NCI-H526 (cell line): Measurements from ENCODE around the gene PODNL1.
"Not testable (repeated sequence)": the region's sequence is repeated elsewhere in the genome, so short reads cannot be mapped to it uniquely, and the experiment has no call there.

Source experiments
- DNase-seq, 2 experiments: peaks; one replicate each; lab custom pipeline; 2025; lab: John Stamatoyannopoulos, UW

PODNL1 gene

GRCh38 chr19:13938301-13939064 lies at the start of gene PODNL1:
Gene PODNL1 (minus strand): TSS chr19:13938417. CDS start chr19:13938181, 236 bp downstream.
- DNase-seq = no peak

- no peak for DNase-seq
These were observed 49.1 kb upstream of the PODNL1 start for GRCh38 chr19:13987101-13987890.

- DNase-seq = peak in 1 of 2 experiments; percentile 64
These were observed 48.2 kb upstream of the PODNL1 start for GRCh38 chr19:13986348-13986904.

DNA sequence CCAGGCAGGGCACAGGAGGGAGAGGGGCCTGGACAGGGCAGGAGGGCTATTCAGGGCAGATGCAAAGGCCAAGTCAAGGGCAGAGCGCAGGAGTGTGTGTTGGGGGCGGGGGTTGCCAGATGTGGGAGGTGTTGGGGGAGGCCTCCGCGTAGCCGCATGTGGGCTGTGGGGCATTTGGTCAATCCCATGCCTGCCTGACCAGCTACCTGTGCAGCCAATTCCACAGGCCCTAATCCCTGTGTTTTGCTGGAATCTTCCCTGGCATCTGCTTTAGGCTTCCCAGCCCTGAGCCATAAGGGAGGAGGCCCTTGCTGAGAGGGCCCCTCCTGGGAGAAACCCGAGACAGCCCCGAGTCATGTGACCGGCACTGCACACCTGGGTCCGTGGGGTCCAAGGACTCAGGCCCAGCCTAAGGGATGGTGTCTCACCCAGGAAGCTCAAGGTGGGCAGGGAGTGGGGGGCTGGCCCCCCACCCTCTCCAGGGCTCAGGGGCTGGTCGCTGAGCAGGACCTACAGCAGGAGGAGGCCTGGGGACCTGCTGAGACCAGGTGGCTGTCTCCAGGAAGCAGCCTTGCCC lies 47.6 kb upstream of the PODNL1 start:
- peak in 1 of 2 experiments; percentile 32 for DNase-seq

DNA sequence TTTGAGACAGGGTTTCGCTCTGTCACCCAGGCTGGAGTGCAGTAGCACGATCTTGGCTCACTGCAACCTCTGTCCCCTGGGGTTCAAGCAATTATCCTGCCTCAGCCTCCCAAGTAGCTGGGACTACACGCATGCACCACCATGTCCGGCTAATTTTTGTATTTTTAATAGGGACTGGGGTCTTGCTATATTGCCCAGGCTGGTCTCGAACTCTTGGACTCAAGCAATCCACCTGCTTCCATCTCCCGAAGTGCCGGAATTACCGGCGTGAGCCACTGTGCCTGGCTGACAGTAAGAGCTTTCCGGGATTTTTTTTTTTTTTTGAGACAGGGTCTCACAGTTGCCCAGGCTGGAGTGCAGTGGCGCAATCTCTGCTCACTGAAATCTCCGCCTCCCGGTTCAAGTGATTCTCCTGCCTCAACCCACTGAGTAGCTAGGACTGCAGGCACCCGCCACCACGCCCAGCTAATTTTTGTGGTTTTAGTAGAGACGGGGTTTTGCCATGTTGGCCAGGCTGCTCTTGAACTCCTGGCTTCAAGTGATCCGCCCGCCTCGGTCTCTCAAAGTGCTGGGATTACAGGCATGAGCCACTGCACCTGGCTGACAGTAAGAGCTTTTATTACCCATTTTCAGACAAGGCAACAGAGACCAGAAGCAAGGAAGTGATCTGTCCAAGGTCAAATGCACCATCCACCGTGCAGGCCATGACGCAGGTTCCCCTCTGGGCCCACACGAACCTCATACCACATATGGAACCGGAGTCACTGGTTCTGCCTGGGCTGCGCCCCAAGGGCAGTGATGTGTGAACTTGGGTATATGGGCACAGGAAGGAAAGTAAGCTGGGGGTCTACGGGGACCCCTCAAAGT lies 46.9 kb upstream of the PODNL1 start:
- no peak for DNase-seq

- DNase-seq = no peak
These were observed 46.0 kb upstream of the PODNL1 start for GRCh38 chr19:13984186-13984585.

DNA sequence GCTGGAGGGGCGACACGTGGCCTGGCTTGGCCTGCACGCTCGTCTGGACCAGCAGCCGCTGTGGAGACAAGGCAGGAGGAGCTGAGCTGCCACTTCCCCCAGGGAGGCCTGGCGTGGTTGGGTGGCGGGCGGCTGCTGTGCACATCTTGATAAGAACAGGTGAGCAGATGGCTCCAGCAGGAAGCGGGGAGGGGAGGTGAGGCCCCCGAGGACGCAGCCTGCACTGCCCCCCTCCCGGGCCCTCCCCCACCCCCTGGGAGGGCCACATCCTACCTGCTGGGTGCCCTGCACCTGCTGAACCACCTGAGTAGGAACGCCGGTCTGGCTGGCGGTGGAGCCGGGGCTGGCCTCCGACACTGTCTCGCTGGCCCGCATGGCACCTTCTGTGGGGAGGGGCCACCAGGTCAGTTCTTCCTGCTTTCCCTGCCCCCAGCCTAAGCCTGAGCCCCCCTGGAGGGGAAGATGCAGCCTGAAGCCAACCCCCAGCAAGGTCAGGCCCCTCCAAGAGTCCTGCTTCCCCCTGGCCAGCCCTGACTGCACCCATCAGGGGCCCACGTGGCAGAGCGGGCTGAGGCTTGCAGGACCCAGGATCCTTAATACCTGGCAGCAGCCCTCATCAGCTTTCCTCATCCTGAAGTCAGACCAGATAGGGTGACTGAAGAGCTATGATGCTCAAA lies 45.1 kb upstream of the PODNL1 start:
- DNase-seq = peak; percentile 27 to 76

DNA sequence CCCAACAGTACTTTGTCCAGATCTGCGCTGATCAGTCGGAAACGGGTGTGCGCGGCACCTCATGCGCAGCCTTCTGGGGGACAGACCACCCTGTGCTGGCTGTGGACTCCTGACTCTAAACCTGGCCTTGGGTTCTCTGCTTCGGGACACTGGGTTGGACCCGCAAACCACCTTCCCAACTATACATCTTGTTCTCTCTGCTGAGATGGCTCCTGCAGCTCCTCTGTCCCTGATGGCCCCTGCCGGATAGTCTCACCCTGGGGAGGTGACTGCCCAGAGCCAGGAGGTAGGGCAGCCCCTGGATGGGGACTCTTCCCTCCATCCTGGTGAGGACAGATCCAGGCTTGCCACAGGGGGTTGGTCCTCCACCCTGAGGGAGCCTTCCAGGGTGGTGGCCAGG lies 44.6 kb upstream of the PODNL1 start:
- DNase-seq = no peak

GRCh38 chr19:13981988-13982501 lies 43.8 kb upstream of the PODNL1 start:
- DNase-seq = no peak

GRCh38 chr19:13981467-13981866 lies 43.2 kb upstream of the PODNL1 start:
- DNase-seq = no peak

- DNase-seq = no peak
These were observed 42.8 kb upstream of the PODNL1 start for GRCh38 chr19:13981021-13981420.

- no peak for DNase-seq
These were observed 42.1 kb upstream of the PODNL1 start for GRCh38 chr19:13980340-13980739.

DNA sequence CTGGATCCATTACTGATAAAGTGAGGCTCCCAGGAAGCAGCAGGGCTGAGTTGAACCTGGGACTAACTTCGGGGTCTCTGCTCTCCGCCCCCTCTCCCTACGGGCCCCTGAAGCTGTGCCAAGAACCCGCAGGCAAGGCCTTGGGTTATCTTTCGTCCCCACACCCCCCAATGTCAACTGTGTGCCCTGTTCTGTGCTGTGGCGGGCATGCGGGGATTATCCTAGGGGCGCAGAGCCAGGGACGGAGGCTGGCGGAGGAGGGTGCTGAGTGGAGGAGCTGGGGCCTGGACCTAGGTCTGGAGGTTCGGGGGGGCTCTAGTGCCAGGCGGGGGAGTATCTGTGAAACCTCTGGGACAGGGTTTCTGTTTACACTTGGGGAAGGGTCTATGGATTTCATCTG lies 41.5 kb upstream of the PODNL1 start:
- no peak for DNase-seq

GRCh38 chr19:13979244-13979615 lies 41.0 kb upstream of the PODNL1 start:
- no peak for DNase-seq

- DNase-seq = peak; percentile 65 to 83
These were observed 40.4 kb upstream of the PODNL1 start for GRCh38 chr19:13978351-13979243.

DNA sequence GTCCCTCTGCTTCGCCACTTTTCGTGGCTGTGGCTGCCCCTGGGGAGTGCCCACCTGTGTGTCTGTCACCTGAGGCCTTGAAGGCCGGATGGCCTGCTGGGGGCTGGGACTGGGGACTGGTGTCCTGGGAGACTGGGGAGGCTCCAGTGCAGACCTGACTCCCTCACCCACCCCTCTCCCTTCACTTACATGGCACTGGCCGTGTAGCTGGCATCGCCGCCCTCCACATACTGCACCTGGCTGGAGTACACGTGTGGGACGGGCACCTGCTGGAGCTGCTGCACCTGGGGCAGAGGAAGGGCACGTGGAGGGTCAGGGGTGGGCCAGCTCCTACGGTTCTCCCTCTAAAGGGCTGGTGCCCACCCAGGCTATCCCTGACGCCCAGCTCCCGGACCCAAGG lies 39.6 kb upstream of the PODNL1 start:
- no peak for DNase-seq

GRCh38 chr19:13976446-13976845 lies 38.2 kb upstream of the PODNL1 start:
- DNase-seq = no peak

- DNase-seq = no peak
These were observed 37.7 kb upstream of the PODNL1 start for GRCh38 chr19:13975870-13976269.

DNA sequence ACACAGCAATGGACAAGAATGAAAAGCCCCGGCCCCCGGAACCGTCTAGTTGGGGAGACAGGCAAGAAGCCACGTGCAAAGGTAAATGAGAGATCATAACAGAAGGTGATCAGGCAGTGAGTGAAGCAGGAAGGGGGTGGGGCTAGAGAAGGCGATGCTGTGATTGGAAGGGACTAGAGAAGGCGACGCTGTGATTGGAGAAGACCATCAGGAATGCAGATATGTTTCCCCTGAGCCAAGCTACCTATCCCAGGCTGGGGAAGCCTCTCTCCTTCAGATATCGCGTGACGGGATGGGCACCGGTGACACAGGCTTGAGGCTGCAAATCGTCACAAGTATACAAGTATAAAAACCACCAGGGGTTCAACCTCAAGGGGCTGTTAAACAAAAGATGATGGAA lies 35.9 kb upstream of the PODNL1 start:
- peak in 1 of 2 experiments; percentile 39 for DNase-seq

GRCh38 chr19:13973479-13973878 lies 35.3 kb upstream of the PODNL1 start:
- DNase-seq = not testable (repeated sequence)
